ENCODE results near the gene PDZD7.
A peak's percentile ranks its signal among the peaks of the same experiment; 100 is the strongest.

PDZD7 gene

GRCh38 chr10:101032637-101033224 lies 1.8 kb upstream of the PDZD7 start:
- Histone ChIP-seq H3K56ac (ENCODE audit: low read length) (peak overlapping the region; percentile 50), H2AK5ac (ENCODE audit: low read length) (no peak overlapping the region), H4K8ac (ENCODE audit: low read depth, low read length) (no peak overlapping the region), H2BK15ac (replicated peaks; ENCODE audit: low read depth) (no peak overlapping the region), H3K18ac (ENCODE audit: low read length) (no peak overlapping the region), H3K36me3 (ENCODE audit: control insufficient read depth, insufficient read depth, low read length) (no peaks in the 10 kb centered on the region), H3K79me1 (ENCODE audit: low read length) (no peaks in the 10 kb centered on the region), H3K9ac (ENCODE audit: low read length) (peak overlapping the region; percentile 30), H3K4ac (ENCODE audit: low read depth, low read length) (no peak overlapping the region), H3K27ac (ENCODE audit: low read depth, low read length) (no peak overlapping the region), H2BK5ac (ENCODE audit: low read length) (no peak overlapping the region), H3K4me1 (ENCODE audit: control insufficient read depth, low read depth, low read length) (peaks cover 12% of the 10 kb centered on the region), H3K27me3 (ENCODE audit: insufficient read depth, low read length, poor library complexity) (no peaks in the 10 kb centered on the region), H3K23ac (ENCODE audit: low read length) (no peak overlapping the region), H2BK120ac (ENCODE audit: low read depth, low read length) (no peak overlapping the region), H3K79me2 (ENCODE audit: control insufficient read depth, insufficient read depth, low read length) (no peaks in the 10 kb centered on the region), H3K4me2 (ENCODE audit: low read length) (peak overlapping the region; percentile 95), H3K4me3 (ENCODE audit: low read length) (no peak overlapping the region), H4K5ac (ENCODE audit: low read length) (no peak overlapping the region)
- DNase-seq, result peak; percentile 81
- no CpG with 5 or more reads among the region's 6 CpGs for whole genome bisulfite sequencing (ENCODE audit: extremely low coverage, insufficient coverage, low lambda C conversion rate)

GRCh38 chr10:101031796-101032636 lies 1.1 kb upstream of the PDZD7 start:
- Histone ChIP-seq H2BK120ac (ENCODE audit: low read depth, low read length) (no peak overlapping the region), H3K36me3 (ENCODE audit: control insufficient read depth, insufficient read depth, low read length) (no peaks in the 10 kb centered on the region), H3K27me3 (ENCODE audit: insufficient read depth, low read length, poor library complexity) (no peaks in the 10 kb centered on the region), H2BK5ac (ENCODE audit: low read length) (no peak overlapping the region), H3K23ac (ENCODE audit: low read length) (no peak overlapping the region), H3K56ac (ENCODE audit: low read length) (peak overlapping the region; percentile 64), H4K8ac (ENCODE audit: low read depth, low read length) (no peak overlapping the region), H3K79me2 (ENCODE audit: control insufficient read depth, insufficient read depth, low read length) (no peaks in the 10 kb centered on the region), H3K79me1 (ENCODE audit: low read length) (no peaks in the 10 kb centered on the region), H3K4me3 (ENCODE audit: low read length) (no peak overlapping the region), H3K4me1 (ENCODE audit: control insufficient read depth, low read depth, low read length) (peaks cover 12% of the 10 kb centered on the region), H3K9ac (ENCODE audit: low read length) (peak overlapping the region; percentile 30), H3K4ac (ENCODE audit: low read depth, low read length) (no peak overlapping the region), H3K27ac (ENCODE audit: low read depth, low read length) (no peak overlapping the region), H3K4me2 (ENCODE audit: low read length) (peak overlapping the region; percentile 95), H2BK15ac (replicated peaks; ENCODE audit: low read depth) (no peak overlapping the region), H3K18ac (ENCODE audit: low read length) (no peak overlapping the region), H4K5ac (ENCODE audit: low read length) (no peak overlapping the region), H2AK5ac (ENCODE audit: low read length) (no peak overlapping the region)
- no CpG with 5 or more reads among the region's 47 CpGs for whole genome bisulfite sequencing (ENCODE audit: extremely low coverage, insufficient coverage, low lambda C conversion rate)
- peak; percentile 82 for DNase-seq

- WGBS (ENCODE audit: extremely low coverage, insufficient coverage, low lambda C conversion rate), result no CpG with 5 or more reads among the region's 25 CpGs
- peak; percentile 91 for DNase-seq
Measured at GRCh38 chr10:101030496-101031127, 317 bp downstream of the PDZD7 start.

GRCh38 chr10:101029520-101030295 lies 1.2 kb downstream of the PDZD7 start:
- Histone ChIP-seq H2BK120ac (ENCODE audit: low read depth, low read length) (no peak overlapping the region), H3K36me3 (ENCODE audit: control insufficient read depth, insufficient read depth, low read length) (no peaks in the 10 kb centered on the region), H2BK5ac (ENCODE audit: low read length) (no peak overlapping the region), H3K9ac (ENCODE audit: low read length) (no peak overlapping the region), H3K79me2 (ENCODE audit: control insufficient read depth, insufficient read depth, low read length) (no peaks in the 10 kb centered on the region), H3K4me3 (ENCODE audit: low read length) (no peak overlapping the region), H4K8ac (ENCODE audit: low read depth, low read length) (no peak overlapping the region), H3K27ac (ENCODE audit: low read depth, low read length) (no peak overlapping the region), H3K4me2 (ENCODE audit: low read length) (no peak overlapping the region), H3K4ac (ENCODE audit: low read depth, low read length) (no peak overlapping the region), H3K18ac (ENCODE audit: low read length) (no peak overlapping the region), H3K23ac (ENCODE audit: low read length) (no peak overlapping the region), H3K79me1 (ENCODE audit: low read length) (no peaks in the 10 kb centered on the region), H3K27me3 (ENCODE audit: insufficient read depth, low read length, poor library complexity) (no peaks in the 10 kb centered on the region), H3K4me1 (ENCODE audit: control insufficient read depth, low read depth, low read length) (peaks cover 12% of the 10 kb centered on the region), H2BK15ac (replicated peaks; ENCODE audit: low read depth) (no peak overlapping the region), H3K56ac (ENCODE audit: low read length) (no peak overlapping the region), H4K5ac (ENCODE audit: low read length) (no peak overlapping the region), H2AK5ac (ENCODE audit: low read length) (no peak overlapping the region)
- DNase-seq, result peak; percentile 80
- WGBS (ENCODE audit: extremely low coverage, insufficient coverage, low lambda C conversion rate), result no CpG with 5 or more reads among the region's 27 CpGs

More at GRCh38 chr10:101030496-101031127, 317 bp downstream of the PDZD7 start:
- H3K27me3 ChIP-seq (ENCODE audit: insufficient read depth, low read length, poor library complexity), result no peaks in the 10 kb centered on the region
- H3K4me1 ChIP-seq (ENCODE audit: control insufficient read depth, low read depth, low read length), result peaks cover 12% of the 10 kb centered on the region
- H2BK120ac ChIP-seq (ENCODE audit: low read depth, low read length), result no peak overlapping the region
- peak overlapping the region; percentile 20 for H3K9ac ChIP-seq (ENCODE audit: low read length)
- H4K8ac ChIP-seq (ENCODE audit: low read depth, low read length), result no peak overlapping the region
- H3K27ac ChIP-seq (ENCODE audit: low read depth, low read length), result no peak overlapping the region
- H3K18ac ChIP-seq (ENCODE audit: low read length), result no peak overlapping the region
- no peak overlapping the region for H3K4me3 ChIP-seq (ENCODE audit: low read length)
- no peaks in the 10 kb centered on the region for H3K79me1 ChIP-seq (ENCODE audit: low read length)
- H4K5ac ChIP-seq (ENCODE audit: low read length), result no peak overlapping the region
- peak overlapping the region; percentile 56 for H3K4me2 ChIP-seq (ENCODE audit: low read length)
- H3K23ac ChIP-seq (ENCODE audit: low read length), result no peak overlapping the region
- no peak overlapping the region for H3K4ac ChIP-seq (ENCODE audit: low read depth, low read length)
- no peak overlapping the region for H2AK5ac ChIP-seq (ENCODE audit: low read length)
- no peaks in the 10 kb centered on the region for H3K36me3 ChIP-seq (ENCODE audit: control insufficient read depth, insufficient read depth, low read length)
- no peak overlapping the region for H2BK15ac ChIP-seq (replicated peaks; ENCODE audit: low read depth)
- H2BK5ac ChIP-seq (ENCODE audit: low read length), result no peak overlapping the region
- H3K56ac ChIP-seq (ENCODE audit: low read length), result no peak overlapping the region
- no peaks in the 10 kb centered on the region for H3K79me2 ChIP-seq (ENCODE audit: control insufficient read depth, insufficient read depth, low read length)

GRCh38 chr10:101028446-101029337 lies 2.2 kb downstream of the PDZD7 start:
- H3K27me3 ChIP-seq (ENCODE audit: insufficient read depth, low read length, poor library complexity), result no peaks in the 10 kb centered on the region
- no peak overlapping the region for H4K8ac ChIP-seq (ENCODE audit: low read depth, low read length)
- no peaks in the 10 kb centered on the region for H3K36me3 ChIP-seq (ENCODE audit: control insufficient read depth, insufficient read depth, low read length)
- H2BK120ac ChIP-seq (ENCODE audit: low read depth, low read length), result no peak overlapping the region
- no peak overlapping the region for H3K27ac ChIP-seq (ENCODE audit: low read depth, low read length)
- H2BK15ac ChIP-seq (replicated peaks; ENCODE audit: low read depth), result no peak overlapping the region
- no peak overlapping the region for H2BK5ac ChIP-seq (ENCODE audit: low read length)
- H3K4me1 ChIP-seq (ENCODE audit: control insufficient read depth, low read depth, low read length), result peaks cover 12% of the 10 kb centered on the region
- no peak overlapping the region for H3K4me3 ChIP-seq (ENCODE audit: low read length)
- no peak overlapping the region for H3K56ac ChIP-seq (ENCODE audit: low read length)
- no peak overlapping the region for H4K5ac ChIP-seq (ENCODE audit: low read length)
- no peak for DNase-seq
- no CpG with 5 or more reads among the region's 7 CpGs for WGBS (ENCODE audit: extremely low coverage, insufficient coverage, low lambda C conversion rate)
- no peak overlapping the region for H3K9ac ChIP-seq (ENCODE audit: low read length)
- H3K79me1 ChIP-seq (ENCODE audit: low read length), result no peaks in the 10 kb centered on the region
- no peaks in the 10 kb centered on the region for H3K79me2 ChIP-seq (ENCODE audit: control insufficient read depth, insufficient read depth, low read length)
- H2AK5ac ChIP-seq (ENCODE audit: low read length), result no peak overlapping the region
- H3K4ac ChIP-seq (ENCODE audit: low read depth, low read length), result no peak overlapping the region
- no peak overlapping the region for H3K4me2 ChIP-seq (ENCODE audit: low read length)
- no peak overlapping the region for H3K23ac ChIP-seq (ENCODE audit: low read length)
- no peak overlapping the region for H3K18ac ChIP-seq (ENCODE audit: low read length)
